ENCODE results near the gene TMEM255A. TPM values are rescaled to one million over a fixed set of nuclear protein-coding genes. Genes with fewer than 3 reads are reported as not detected.

TMEM255A gene
- total RNA-seq, 1 donor from 2014 or later, result 0.46 TPM

GRCh38 chrX:120251471-120252011, 59.7 kb downstream of the TMEM255A start:
- Mint-ChIP-seq H3K9me3 (ENCODE audit: low read depth) (peaks cover 3% of the 10 kb centered on the region), H3K36me3 (ENCODE audit: insufficient read depth) (peaks cover 17% of the 10 kb centered on the region), H3K27ac (peak overlapping the region; percentile 99), H3K4me3 (ENCODE audit: low read depth) (peak overlapping the region; percentile 97), H3K27me3 (peaks cover 15% of the 10 kb centered on the region), H3K4me1 (ENCODE audit: low read depth) (peaks cover 6% of the 10 kb centered on the region)
- no peak for DNase-seq (ENCODE audit: low spot score, unreplicated experiment)
- no peak for TF ChIP-seq CTCF (IDR thresholded peaks at IDR 0.05; ENCODE audit: unreplicated experiment)

GRCh38 chrX:120250522-120251271, 60.6 kb downstream of the TMEM255A start, which contains the start of gene ZBTB33:
TSS of gene ZBTB33 (plus strand) at chrX:120250812. CDS start at chrX:120253416, 2,604 bp downstream.
- H3K27me3 Mint-ChIP-seq, result peaks cover 15% of the 10 kb centered on the region
- H3K4me3 Mint-ChIP-seq (ENCODE audit: low read depth), result peak within 1 kb of the TSS; percentile 97
- H3K27ac Mint-ChIP-seq, result peak within 1 kb of the TSS; percentile 99
- peak; percentile 64 for TF ChIP-seq CTCF (IDR thresholded peaks at IDR 0.05; ENCODE audit: unreplicated experiment)
- H3K36me3 Mint-ChIP-seq (ENCODE audit: insufficient read depth), result peaks cover 14% of the 10 kb centered on the region
- peaks cover 3% of the 10 kb centered on the region for H3K9me3 Mint-ChIP-seq (ENCODE audit: low read depth)
- H3K4me1 Mint-ChIP-seq (ENCODE audit: low read depth), result peaks cover 6% of the 10 kb centered on the region
- peak; percentile 79 for DNase-seq (ENCODE audit: low spot score, unreplicated experiment)

- peaks cover 6% of the 10 kb centered on the region for H3K4me1 Mint-ChIP-seq (ENCODE audit: low read depth)
- peak overlapping the region; percentile 86 for H3K4me3 Mint-ChIP-seq (ENCODE audit: low read depth)
- no peak for TF ChIP-seq CTCF (IDR thresholded peaks at IDR 0.05; ENCODE audit: unreplicated experiment)
- no peaks in the 10 kb centered on the region for H3K36me3 Mint-ChIP-seq (ENCODE audit: insufficient read depth)
- peaks cover 6% of the 10 kb centered on the region for H3K9me3 Mint-ChIP-seq (ENCODE audit: low read depth)
- H3K27ac Mint-ChIP-seq, result peak overlapping the region; percentile 90
- peaks cover 15% of the 10 kb centered on the region for H3K27me3 Mint-ChIP-seq
- DNase-seq (ENCODE audit: low spot score, unreplicated experiment), result peak; percentile 19
Measured at GRCh38 chrX:120244735-120245498, 66.3 kb downstream of the TMEM255A start.

GRCh38 chrX:120244395-120244734, 66.9 kb downstream of the TMEM255A start:
- Mint-ChIP-seq H3K4me3 (ENCODE audit: low read depth) (peak overlapping the region; percentile 86), H3K9me3 (ENCODE audit: low read depth) (peaks cover 6% of the 10 kb centered on the region), H3K27ac (peak overlapping the region; percentile 90), H3K4me1 (ENCODE audit: low read depth) (peaks cover 6% of the 10 kb centered on the region), H3K27me3 (peaks cover 15% of the 10 kb centered on the region), H3K36me3 (ENCODE audit: insufficient read depth) (no peaks in the 10 kb centered on the region)
- no peak for DNase-seq (ENCODE audit: low spot score, unreplicated experiment)
- no peak for TF ChIP-seq CTCF (IDR thresholded peaks at IDR 0.05; ENCODE audit: unreplicated experiment)

GRCh38 chrX:120242813-120243212, 68.4 kb downstream of the TMEM255A start:
- no peaks in the 10 kb centered on the region for H3K36me3 Mint-ChIP-seq (ENCODE audit: insufficient read depth)
- H3K9me3 Mint-ChIP-seq (ENCODE audit: low read depth), result peaks cover 9% of the 10 kb centered on the region
- no peak for TF ChIP-seq CTCF (IDR thresholded peaks at IDR 0.05; ENCODE audit: unreplicated experiment)
- H3K27ac Mint-ChIP-seq, result no peak overlapping the region
- no peak overlapping the region for H3K4me3 Mint-ChIP-seq (ENCODE audit: low read depth)
- no peak for DNase-seq (ENCODE audit: low spot score, unreplicated experiment)
- H3K4me1 Mint-ChIP-seq (ENCODE audit: low read depth), result peaks cover 6% of the 10 kb centered on the region
- H3K27me3 Mint-ChIP-seq, result peaks cover 10% of the 10 kb centered on the region
